ENCODE data around the gene OR10A5. TPM values are rescaled to one million over a fixed set of nuclear protein-coding genes. Genes with fewer than 3 reads are reported as not detected.
"Not testable (repeated sequence)": the region's sequence is repeated elsewhere in the genome, so short reads cannot be mapped to it uniquely, and the experiment has no call there.

Gene OR10A5
- total RNA-seq, 2 donors from 2014 or later = not detected

DNA sequence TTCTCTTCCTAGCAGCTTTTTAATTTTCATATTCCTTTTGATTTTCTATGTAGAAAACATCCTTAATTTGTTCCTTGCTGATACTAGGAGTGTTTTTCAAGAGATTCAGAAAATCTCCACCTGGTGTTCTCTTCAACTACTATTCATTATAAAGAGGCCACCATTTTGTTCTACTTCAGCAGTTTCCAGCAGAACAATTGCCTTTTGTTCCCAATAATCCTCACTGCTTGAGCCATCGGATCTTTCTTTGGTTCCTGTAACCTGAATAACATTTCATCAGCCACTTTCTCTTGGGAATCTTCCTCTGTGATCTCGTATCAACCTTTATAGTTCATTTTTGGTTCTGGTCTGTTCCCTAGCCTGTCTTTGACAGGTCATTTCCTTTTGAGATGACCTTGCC is 1.8 kb upstream of the OR10A5 start:
- DNase-seq (no peak), ATAC-seq (replicated peaks in 1 of 2) (no peak)
- H3K27ac Mint-ChIP-seq = no peak overlapping the region
- no peaks in the 10 kb centered on the region for H3K36me3 Mint-ChIP-seq (ENCODE audit: insufficient read depth in 2 of 2)
- H3K9me3 Mint-ChIP-seq = peaks cover 3 to 6% of the 10 kb centered on the region in 2 donors
- H3K4me3 Mint-ChIP-seq = no peak overlapping the region
- H3K27me3 Mint-ChIP-seq (ENCODE audit: low read depth) = peaks cover 41% of the 10 kb centered on the region
- peaks cover 6% of the 10 kb centered on the region for H3K4me1 Mint-ChIP-seq (ENCODE audit: low read depth)

DNA sequence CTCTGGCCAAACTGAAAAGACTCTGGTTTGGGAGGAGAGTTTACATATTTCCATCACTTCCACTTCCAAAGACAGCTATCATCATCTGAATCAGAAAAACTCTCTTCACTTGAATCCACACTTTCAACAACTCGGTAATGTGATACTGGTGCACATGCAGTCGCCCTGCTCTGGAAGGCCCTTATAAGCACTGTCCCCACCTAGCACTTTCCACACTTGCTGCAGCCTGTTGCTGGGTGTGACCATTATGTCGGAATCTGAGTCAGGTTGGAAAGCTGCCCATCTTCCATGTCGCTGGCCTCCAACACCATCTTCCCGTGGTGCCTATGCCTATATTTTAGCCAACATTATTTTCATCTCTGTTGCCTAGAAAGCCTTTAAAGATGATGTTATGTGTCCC is 1.1 kb upstream of the OR10A5 start:
- ATAC-seq (replicated peaks in 1 of 2) = no peak
- Mint-ChIP-seq H3K27me3 (ENCODE audit: low read depth) (peaks cover 41% of the 10 kb centered on the region), H3K4me3 (no peak overlapping the region), H3K4me1 (ENCODE audit: low read depth) (peaks cover 6% of the 10 kb centered on the region), H3K27ac (no peak overlapping the region), H3K36me3 (ENCODE audit: insufficient read depth in 2 of 2) (no peaks in the 10 kb centered on the region), H3K9me3 (peaks cover 3 to 6% of the 10 kb centered on the region in 2 donors)
- DNase-seq = no peak

DNA sequence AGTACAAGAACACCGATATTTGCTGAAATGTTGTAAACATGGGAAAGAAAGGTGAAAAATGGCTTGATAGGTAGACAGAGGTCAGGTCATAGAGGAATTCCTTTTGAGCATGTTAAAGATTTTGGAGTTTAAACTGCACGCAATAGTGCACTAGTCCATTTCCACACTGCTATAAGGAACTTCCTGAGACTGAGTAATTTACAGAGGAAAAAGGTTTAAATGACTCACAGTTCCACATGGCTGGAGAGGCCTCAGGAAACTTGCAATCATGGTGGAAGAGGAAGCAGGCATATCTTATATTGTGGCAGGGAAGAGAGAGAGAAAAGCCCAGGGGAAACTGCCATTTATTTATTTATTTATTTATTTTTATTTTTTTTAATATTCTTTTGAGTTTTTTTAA is 5.0 kb downstream of the OR10A5 start:
- Mint-ChIP-seq H3K4me3 (no peak overlapping the region), H3K36me3 (ENCODE audit: insufficient read depth in 2 of 2) (peaks cover 6 to 7% of the 10 kb centered on the region in 2 donors), H3K27me3 (ENCODE audit: low read depth) (peaks cover 21% of the 10 kb centered on the region), H3K4me1 (ENCODE audit: low read depth) (no peaks in the 10 kb centered on the region), H3K27ac (no peak overlapping the region), H3K9me3 (peaks cover 9 to 11% of the 10 kb centered on the region in 2 donors)
- ATAC-seq (replicated peaks in 1 of 2) (no peak), DNase-seq (no peak)

DNA sequence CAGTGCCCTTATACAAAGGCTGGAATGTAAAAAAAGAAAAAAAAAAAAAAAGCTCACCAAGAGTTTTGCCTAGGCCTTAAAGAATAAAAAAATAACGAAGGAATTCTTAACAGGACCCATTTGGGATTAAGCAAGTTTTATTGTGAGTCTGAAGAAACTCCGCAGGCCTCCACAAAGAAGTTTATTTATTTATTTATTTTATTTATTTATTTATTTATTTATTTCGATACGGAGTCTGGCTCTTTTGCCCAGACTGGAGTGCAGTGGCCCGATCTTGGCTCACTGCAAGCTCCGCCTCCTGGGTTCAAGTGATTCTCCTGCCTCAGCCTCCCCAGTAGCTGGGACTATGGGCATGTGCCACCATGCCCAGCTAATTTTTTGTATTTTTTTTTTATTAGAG is 9.3 kb downstream of the OR10A5 start:
- peaks cover 14% of the 10 kb centered on the region for H3K4me1 Mint-ChIP-seq (ENCODE audit: low read depth)
- H3K9me3 Mint-ChIP-seq = peaks cover 6 to 16% of the 10 kb centered on the region in 2 donors
- not testable (repeated sequence) for H3K4me3 Mint-ChIP-seq; ATAC-seq (replicated peaks in 1 of 2); H3K27ac Mint-ChIP-seq; DNase-seq; H3K27me3 Mint-ChIP-seq (ENCODE audit: low read depth)
- peaks cover 7 to 11% of the 10 kb centered on the region in 2 donors for H3K36me3 Mint-ChIP-seq (ENCODE audit: insufficient read depth in 2 of 2)

DNA sequence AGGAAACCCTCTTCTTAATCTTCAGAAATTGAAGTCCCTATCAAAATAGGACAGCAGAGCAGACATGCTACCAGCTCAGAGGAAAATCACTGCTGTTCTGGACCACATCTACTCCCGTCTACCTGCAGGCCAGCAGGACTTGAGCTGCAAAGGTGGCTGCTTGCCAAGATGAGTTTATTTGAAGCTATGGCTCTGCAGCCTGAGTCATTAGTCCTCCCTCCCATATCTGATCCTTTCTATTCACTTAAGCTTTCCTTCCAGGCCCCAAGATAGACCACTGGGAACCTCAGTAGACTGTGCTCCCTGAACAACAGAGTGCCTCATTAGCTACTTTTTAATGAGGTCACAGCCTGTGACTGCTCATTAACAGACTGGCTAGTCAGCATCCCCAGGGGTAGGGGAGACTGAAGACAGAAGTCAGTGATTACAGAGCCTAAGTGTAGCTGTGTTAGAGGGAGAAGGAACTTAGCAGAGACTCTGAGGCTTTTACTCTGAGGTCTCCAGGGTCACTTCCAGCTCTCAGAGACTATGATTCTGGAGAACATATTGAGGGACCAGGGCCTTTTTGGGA is 10.6 kb downstream of the OR10A5 start:
- Mint-ChIP-seq H3K27ac (no peak overlapping the region), H3K4me3 (no peak overlapping the region), H3K36me3 (ENCODE audit: insufficient read depth in 2 of 2) (peaks cover 7 to 9% of the 10 kb centered on the region in 2 donors), H3K27me3 (ENCODE audit: low read depth) (peaks cover 9% of the 10 kb centered on the region), H3K4me1 (ENCODE audit: low read depth) (peaks cover 14% of the 10 kb centered on the region), H3K9me3 (peaks cover 6 to 12% of the 10 kb centered on the region in 2 donors)
- ATAC-seq (replicated peaks in 1 of 2) = no peak
- no peak for DNase-seq

DNA sequence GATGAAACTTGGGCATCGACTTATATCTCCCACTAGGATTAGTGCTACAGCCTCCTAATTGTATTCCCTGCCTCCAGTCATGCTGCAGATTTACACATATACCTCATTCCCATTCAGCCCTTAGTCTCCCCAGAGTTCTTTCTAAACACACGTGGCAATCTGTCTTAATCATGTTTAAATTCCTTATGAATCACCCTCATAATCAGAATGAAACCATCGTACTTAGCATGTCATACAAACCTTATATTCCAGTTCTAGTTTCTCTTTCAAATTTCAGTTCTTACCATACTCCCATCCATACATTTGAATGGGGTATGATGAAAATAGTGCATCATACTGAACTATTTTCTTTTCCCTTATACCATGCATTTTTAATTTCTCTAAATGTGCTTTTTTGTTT is 11.4 kb downstream of the OR10A5 start:
- Mint-ChIP-seq H3K9me3 (peaks cover 6 to 9% of the 10 kb centered on the region in 2 donors), H3K4me1 (ENCODE audit: low read depth) (peaks cover 14% of the 10 kb centered on the region), H3K27ac (no peak overlapping the region), H3K36me3 (ENCODE audit: insufficient read depth in 2 of 2) (peaks cover 9% of the 10 kb centered on the region in 2 donors), H3K4me3 (peak overlapping the region in 1 of 2 donors; percentile 4), H3K27me3 (ENCODE audit: low read depth) (peaks cover 15% of the 10 kb centered on the region)
- no peak for DNase-seq
- peak; percentile 91 to 93 for ATAC-seq (replicated peaks in 1 of 2)

DNA sequence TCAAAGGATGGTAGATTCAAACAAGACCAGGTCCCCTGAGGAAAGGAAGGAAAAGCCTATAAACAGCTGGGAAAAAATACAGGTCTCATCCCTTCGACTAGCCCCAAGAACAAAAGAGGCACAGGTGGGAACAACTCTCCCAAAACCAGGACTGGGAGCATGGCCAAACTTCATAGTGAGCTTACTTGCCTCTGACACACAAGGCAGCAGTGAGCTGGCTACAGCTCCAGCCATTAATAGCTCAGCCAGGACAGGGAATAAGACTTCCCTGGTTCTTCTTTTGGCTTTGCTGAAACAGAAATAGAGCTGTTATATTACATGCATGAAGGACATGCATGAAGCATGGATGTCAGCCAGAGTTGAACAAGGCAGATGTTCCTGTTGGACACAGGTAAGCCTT is 17.5 kb downstream of the OR10A5 start, which contains the start of gene OR10A2:
Gene OR10A2 (plus strand): TSS at position 97 of the 400 bp plus-strand sequence. CDS start 6,698 bp downstream, outside the sequence.
- Mint-ChIP-seq H3K4me3 (no peak within 1 kb of the TSS), H3K36me3 (ENCODE audit: insufficient read depth in 2 of 2) (peaks cover 2 to 3% of the 10 kb centered on the region in 2 donors), H3K9me3 (peaks cover 2 to 3% of the 10 kb centered on the region in 2 donors), H3K27me3 (ENCODE audit: low read depth) (peaks cover 15% of the 10 kb centered on the region), H3K27ac (no peak within 1 kb of the TSS), H3K4me1 (ENCODE audit: low read depth) (no peaks in the 10 kb centered on the region)
- ATAC-seq (replicated peaks in 1 of 2) = no peak
- DNase-seq = no peak

DNA sequence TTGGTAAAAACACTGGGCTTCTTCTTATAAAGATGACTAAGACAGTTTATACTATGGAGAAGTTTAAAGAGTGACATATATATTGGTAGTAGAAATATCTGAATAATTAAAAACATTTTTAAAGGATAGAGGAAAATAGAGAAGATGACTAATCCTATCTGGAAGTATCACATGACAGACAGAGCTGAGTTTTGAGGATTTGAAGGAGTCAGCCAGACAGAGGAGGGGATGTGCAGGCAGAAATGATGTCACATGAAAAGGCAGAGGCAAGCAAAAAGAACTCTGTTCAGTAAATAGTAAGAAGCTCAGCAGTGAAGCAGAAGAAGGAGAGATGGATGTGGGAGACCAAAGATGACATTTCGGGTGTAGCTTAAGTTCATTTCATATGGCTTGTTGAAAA is 19.0 kb downstream of the OR10A5 start:
- DNase-seq (no peak), ATAC-seq (replicated peaks in 1 of 2) (no peak)
- peaks cover 2 to 3% of the 10 kb centered on the region in 2 donors for H3K9me3 Mint-ChIP-seq
- peaks cover 11% of the 10 kb centered on the region for H3K27me3 Mint-ChIP-seq (ENCODE audit: low read depth)
- H3K4me3 Mint-ChIP-seq = no peak overlapping the region
- H3K36me3 Mint-ChIP-seq (ENCODE audit: insufficient read depth in 2 of 2) = peaks cover 2 to 3% of the 10 kb centered on the region in 2 donors
- H3K4me1 Mint-ChIP-seq (ENCODE audit: low read depth) = no peaks in the 10 kb centered on the region
- no peak overlapping the region for H3K27ac Mint-ChIP-seq

DNA sequence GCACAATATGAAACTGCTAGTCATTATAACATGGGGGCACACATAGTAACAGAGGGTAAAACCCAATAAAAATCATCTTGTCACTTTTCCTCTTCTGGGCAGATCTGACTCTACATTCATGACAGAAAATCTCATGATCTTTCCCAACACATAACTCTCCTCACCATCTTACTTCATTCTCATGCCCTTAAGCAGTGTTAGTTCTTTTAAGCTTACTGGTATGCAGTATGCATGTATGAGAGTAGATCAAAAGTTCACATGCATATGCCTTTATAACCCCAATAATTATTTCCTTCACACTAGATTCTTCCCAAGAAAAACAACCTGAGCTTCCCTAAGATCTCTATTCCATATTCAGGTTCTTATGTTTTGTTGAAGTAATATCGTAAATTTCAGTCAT is 25.8 kb downstream of the OR10A5 start:
- ATAC-seq (replicated peaks in 1 of 2) = no peak
- no peak for DNase-seq
- Mint-ChIP-seq H3K4me3 (no peak overlapping the region), H3K9me3 (no peaks in the 10 kb centered on the region), H3K27me3 (ENCODE audit: low read depth) (peaks cover 25% of the 10 kb centered on the region), H3K4me1 (ENCODE audit: low read depth) (no peaks in the 10 kb centered on the region), H3K36me3 (ENCODE audit: insufficient read depth in 2 of 2) (no peaks in the 10 kb centered on the region), H3K27ac (no peak overlapping the region)

DNA sequence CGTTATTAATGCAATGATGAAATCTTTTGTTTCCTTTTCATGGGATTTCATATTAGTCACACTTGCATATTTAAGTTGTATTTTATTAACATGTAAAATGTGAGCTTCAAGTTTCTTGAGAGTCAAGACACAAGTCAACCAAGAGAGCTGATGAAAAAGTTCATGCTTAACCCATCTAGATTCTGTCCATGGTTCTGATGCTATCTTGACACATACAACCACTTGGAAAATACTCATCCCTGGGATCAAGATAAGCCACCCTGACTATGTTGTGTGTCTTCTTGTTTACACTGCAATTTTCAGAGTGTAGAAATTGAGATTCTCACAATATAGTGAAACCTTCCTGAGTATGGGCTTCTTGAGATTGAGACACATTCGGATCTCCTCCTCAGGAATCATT is 30.3 kb downstream of the OR10A5 start:
- ATAC-seq (replicated peaks in 1 of 2) = no peak
- H3K9me3 Mint-ChIP-seq = no peaks in the 10 kb centered on the region
- DNase-seq = no peak
- H3K4me1 Mint-ChIP-seq (ENCODE audit: low read depth) = no peaks in the 10 kb centered on the region
- H3K4me3 Mint-ChIP-seq = no peak overlapping the region
- H3K27ac Mint-ChIP-seq = no peak overlapping the region
- H3K27me3 Mint-ChIP-seq (ENCODE audit: low read depth) = peaks cover 25% of the 10 kb centered on the region
- no peaks in the 10 kb centered on the region for H3K36me3 Mint-ChIP-seq (ENCODE audit: insufficient read depth in 2 of 2)

DNA sequence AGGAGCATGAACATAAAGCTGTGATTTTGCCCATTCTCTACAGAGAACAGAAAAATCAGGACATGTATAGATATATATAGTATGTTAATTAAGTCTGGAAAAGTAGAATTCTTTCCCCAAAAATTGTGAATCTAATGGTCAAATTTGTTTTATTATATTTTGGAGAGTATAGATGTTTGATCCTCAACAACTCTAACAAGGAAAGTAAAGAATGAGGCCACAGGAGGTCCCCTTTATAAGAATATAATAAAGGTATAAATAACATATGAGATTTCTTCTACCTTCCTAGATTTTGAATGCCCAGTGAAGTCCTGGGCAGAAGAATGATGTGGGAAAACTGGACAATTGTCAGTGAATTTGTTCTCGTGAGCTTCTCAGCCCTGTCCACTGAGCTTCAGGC is 30.8 kb downstream of the OR10A5 start, which contains the start of gene OR10A4:
Gene OR10A4 (plus strand): TSS at position 301 of the 400 bp plus-strand sequence. CDS start 23 bp downstream, at position 324.
- ATAC-seq (replicated peaks in 1 of 2) = no peak
- no peaks in the 10 kb centered on the region for H3K36me3 Mint-ChIP-seq (ENCODE audit: insufficient read depth in 2 of 2)
- H3K27me3 Mint-ChIP-seq (ENCODE audit: low read depth) = peaks cover 25% of the 10 kb centered on the region

DNA sequence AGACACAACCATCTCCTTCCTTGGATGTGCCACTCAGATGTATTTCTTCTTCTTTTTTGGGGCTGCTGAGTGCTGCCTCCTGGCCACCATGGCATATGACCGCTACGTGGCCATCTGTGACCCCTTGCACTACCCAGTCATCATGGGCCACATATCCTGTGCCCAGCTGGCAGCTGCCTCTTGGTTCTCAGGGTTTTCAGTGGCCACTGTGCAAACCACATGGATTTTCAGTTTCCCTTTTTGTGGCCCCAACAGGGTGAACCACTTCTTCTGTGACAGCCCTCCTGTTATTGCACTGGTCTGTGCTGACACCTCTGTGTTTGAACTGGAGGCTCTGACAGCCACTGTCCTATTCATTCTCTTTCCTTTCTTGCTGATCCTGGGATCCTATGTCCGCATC is 31.4 kb downstream of the OR10A5 start:
- no peak for ATAC-seq (replicated peaks in 1 of 2)
- DNase-seq = no peak
- no peak overlapping the region for H3K27ac Mint-ChIP-seq
- H3K9me3 Mint-ChIP-seq = no peaks in the 10 kb centered on the region
- no peaks in the 10 kb centered on the region for H3K36me3 Mint-ChIP-seq (ENCODE audit: insufficient read depth in 2 of 2)
- H3K4me1 Mint-ChIP-seq (ENCODE audit: low read depth) = no peaks in the 10 kb centered on the region
- peaks cover 25% of the 10 kb centered on the region for H3K27me3 Mint-ChIP-seq (ENCODE audit: low read depth)
- H3K4me3 Mint-ChIP-seq = no peak overlapping the region

More for the DNA sequence above, 30.8 kb downstream of the OR10A5 start, which contains the start of gene OR10A4:
- H3K27ac Mint-ChIP-seq = no peak within 1 kb of the TSS
- no peaks in the 10 kb centered on the region for H3K4me1 Mint-ChIP-seq (ENCODE audit: low read depth)
- no peak within 1 kb of the TSS for H3K4me3 Mint-ChIP-seq
- no peak for DNase-seq
- no peaks in the 10 kb centered on the region for H3K9me3 Mint-ChIP-seq

DNA sequence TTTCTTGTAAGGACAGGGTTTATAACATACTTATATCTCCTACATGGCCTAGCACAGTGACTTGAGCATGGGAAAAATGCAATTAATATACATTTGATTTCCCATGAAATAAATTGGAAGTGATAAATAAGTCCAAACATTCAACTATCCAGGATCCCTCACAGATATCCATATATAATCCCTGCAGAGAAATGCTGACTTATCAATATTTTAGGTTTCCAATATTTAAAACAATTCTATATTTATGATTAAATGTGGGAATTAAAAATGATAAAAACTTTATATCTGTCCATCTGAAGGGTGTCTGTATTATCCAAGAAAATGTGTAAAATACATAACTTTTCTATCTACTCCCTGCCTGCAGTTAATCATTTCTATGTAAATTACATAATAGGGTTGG is 37.3 kb downstream of the OR10A5 start:
- Mint-ChIP-seq H3K27me3 (ENCODE audit: low read depth) (peaks cover 9% of the 10 kb centered on the region), H3K9me3 (no peaks in the 10 kb centered on the region), H3K4me3 (no peak overlapping the region), H3K27ac (no peak overlapping the region), H3K36me3 (ENCODE audit: insufficient read depth in 2 of 2) (no peaks in the 10 kb centered on the region), H3K4me1 (ENCODE audit: low read depth) (no peaks in the 10 kb centered on the region)
- ATAC-seq (replicated peaks in 1 of 2) (no peak), DNase-seq (no peak)

DNA sequence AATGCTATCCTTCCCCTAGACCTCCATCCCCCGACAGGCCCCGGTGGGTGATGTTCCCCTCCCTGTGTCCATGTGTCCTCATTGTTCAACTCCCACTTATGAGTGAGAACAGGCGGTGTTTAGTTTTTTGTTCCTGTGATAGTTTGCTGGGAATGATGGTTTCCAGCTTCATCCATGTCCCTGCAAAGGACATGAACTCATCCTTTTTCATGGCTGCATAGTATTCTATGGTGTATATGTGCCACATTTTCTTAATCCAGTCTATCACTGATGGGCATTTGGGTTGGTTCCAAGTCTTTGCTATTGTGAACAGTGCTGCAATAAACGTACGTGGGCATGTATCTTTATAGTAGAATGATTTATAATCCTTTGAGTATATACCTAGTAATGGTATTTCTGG is 42.2 kb downstream of the OR10A5 start:
- H3K4me3 Mint-ChIP-seq; H3K27ac Mint-ChIP-seq; DNase-seq; H3K27me3 Mint-ChIP-seq (ENCODE audit: low read depth); ATAC-seq (replicated peaks in 1 of 2); H3K36me3 Mint-ChIP-seq (ENCODE audit: insufficient read depth in 2 of 2); H3K9me3 Mint-ChIP-seq; H3K4me1 Mint-ChIP-seq (ENCODE audit: low read depth): not testable (repeated sequence)

All from activated T-cell treated with anti-CD3 and anti-CD28 coated beads, Interleukin-2, amount 50 U/mL, for 72 hours (primary cell).